Smooth muscle cell (in vitro differentiated cells): ENCODE results near the gene CR1. TPM values are rescaled to one million over a fixed set of nuclear protein-coding genes. Genes with fewer than 3 reads are reported as not detected.

Experiments used
- DNase-seq: peaks from one replicate; lab custom pipeline; 2025; ENCODE audit not compliant: unreplicated experiment; lab: John Stamatoyannopoulos, UW
- H2AFZ ChIP-seq: fragments of 200-600 bp; sonication (generic); 2 replicates; pipeline ENCODE4 v1.6.0; 2016; ENCODE audit warnings: antibody characterized with exemption, low read depth, mild to moderate bottlenecking
- H3F3A ChIP-seq: fragments of 200-600 bp; sonication (generic); 2 replicates; pipeline ENCODE4 v1.6.0; 2017; ENCODE audit warnings: antibody characterized with exemption, low read depth
- H3K27ac ChIP-seq: fragments of 200-600 bp; sonication (generic); 2 replicates; pipeline ENCODE4 v1.5.1; 2016; ENCODE audit warnings: low read depth, mild to moderate bottlenecking
- H3K27me3 ChIP-seq: fragments of 200-600 bp; sonication (generic); 2 replicates; pipeline ENCODE4 v1.6.1; 2016; ENCODE audit warnings: low read depth, mild to moderate bottlenecking
- H3K36me3 ChIP-seq: fragments of 200-600 bp; sonication (generic); 2 replicates; pipeline ENCODE4 v1.5.1; 2016; ENCODE audit warnings: low read depth
- H3K4me1 ChIP-seq: fragments of 200-600 bp; sonication (generic); 2 replicates; pipeline ENCODE4 v1.5.1; 2016; ENCODE audit warnings: low read depth
- H3K4me2 ChIP-seq: fragments of 200-600 bp; sonication (generic); 2 replicates; pipeline ENCODE4 v1.6.0; 2016; ENCODE audit warnings: mild to moderate bottlenecking
- H3K4me3 ChIP-seq: fragments of 200-600 bp; sonication (generic); 2 replicates; pipeline ENCODE4 v1.5.1; 2016; ENCODE audit warnings: mild to moderate bottlenecking
- H3K79me2 ChIP-seq: fragments of 200-600 bp; sonication (generic); 2 replicates; pipeline ENCODE4 v1.6.0; 2016; ENCODE audit warnings: low read depth, mild to moderate bottlenecking
- H3K9ac ChIP-seq: fragments of 200-600 bp; sonication (generic); 2 replicates; pipeline ENCODE4 v1.6.0; 2016; ENCODE audit warnings: low read depth
- H3K9me3 ChIP-seq: fragments of 200-600 bp; sonication (generic); replicated peaks from 2 replicates; pipeline ENCODE4 v1.5.1; 2016; ENCODE audit warnings: low read depth
- H4K20me1 ChIP-seq: fragments of 200-600 bp; sonication (generic); 2 replicates; pipeline ENCODE4 v1.6.0; 2016; ENCODE audit warnings: low read depth
- CTCF ChIP-seq: fragments of 200-600 bp; sonication (generic); IDR thresholded peaks from 2 replicates; pipeline ENCODE4 v1.5.1; 2017; ENCODE audit warnings: borderline replicate concordance, mild to moderate bottlenecking, antibody characterized with exemption; ENCODE audit not compliant: insufficient read depth, poor library complexity, severe bottlenecking
- WGBS: methylation state at CpG from one replicate; pipeline ENCODE4 v1.1.7; 2016; ENCODE audit warnings: low lambda C conversion rate; 5-methylcytosine and 5-hydroxymethylcytosine counted together
- polyA plus RNA-seq: library from polyadenylated mRNA; unstranded; fragments of >200 nt; fragmentation: Nextera tagmentation; extraction: Ambion mirVana; gene quantifications from 2 replicates; pipeline ENCODE4 v1.2.1, GENCODE V29; 2016
- total RNA-seq: library from RNA; depleted of rRNA; stranded (reverse); fragments of >200 nt; gene quantifications from 2 replicates; pipeline ENCODE4 v1.2.3, GENCODE V29; 2014

The CR1 gene
- total and polyA plus RNA-seq, 2 experiments from 2014 or later = 0.25 TPM; not detected in 1

GRCh38 chr1:207646171-207646570, 150.2 kb downstream of the CR1 start:
- no peak for TF ChIP-seq CTCF
- H4K20me1 ChIP-seq = no peaks in the 10 kb centered on the region
- H3F3A ChIP-seq = no peaks in the 10 kb centered on the region
- H3K4me3 ChIP-seq = no peak overlapping the region
- DNase-seq = no peak
- H3K27me3 ChIP-seq = peaks cover 3% of the 10 kb centered on the region
- no peaks in the 10 kb centered on the region for H3K4me1 ChIP-seq
- no peak overlapping the region for H3K27ac ChIP-seq
- no peaks in the 10 kb centered on the region for H3K36me3 ChIP-seq
- H3K9me3 ChIP-seq = no peaks in the 10 kb centered on the region
- no peaks in the 10 kb centered on the region for H3K79me2 ChIP-seq
- H3K9ac ChIP-seq = no peak overlapping the region
- no peak overlapping the region for H2AFZ ChIP-seq
- no peak overlapping the region for H3K4me2 ChIP-seq

DNA sequence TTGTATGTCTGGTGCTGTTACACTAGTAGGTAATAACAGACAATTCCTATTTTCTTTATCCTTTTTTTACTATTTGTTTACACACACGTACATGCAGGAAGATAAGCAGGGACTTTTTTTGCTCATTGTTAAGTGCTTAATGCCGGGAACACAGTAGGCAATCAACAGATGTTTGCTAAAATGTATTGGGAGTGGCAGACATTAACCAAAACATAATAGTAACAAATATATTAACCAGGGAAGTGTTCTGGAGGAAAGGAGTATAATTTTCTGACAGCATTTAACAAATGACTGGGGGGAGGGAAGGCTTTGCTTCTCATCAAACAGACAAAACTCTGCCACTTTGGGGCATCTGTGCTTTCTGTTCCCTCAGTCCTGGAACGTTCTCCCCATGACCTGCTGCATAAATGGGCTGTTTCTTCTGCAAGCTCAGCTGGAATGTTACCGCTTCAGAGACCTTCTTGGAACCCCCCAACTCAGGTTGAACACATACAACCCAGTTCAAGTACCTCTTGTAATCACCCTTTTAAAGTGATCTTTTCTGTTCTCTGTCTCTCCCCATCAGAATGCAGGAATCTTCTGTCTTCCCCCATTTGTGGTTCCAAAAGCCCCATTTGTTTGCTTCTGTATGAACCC, 151.1 kb downstream of the CR1 start:
- WGBS = 73% methylated on average over 4 of the region's 4 CpGs
- no peak overlapping the region for H3K4me2 ChIP-seq
- H3K9me3 ChIP-seq = no peaks in the 10 kb centered on the region
- H3K9ac ChIP-seq = no peak overlapping the region
- H4K20me1 ChIP-seq = no peaks in the 10 kb centered on the region
- no peaks in the 10 kb centered on the region for H3K79me2 ChIP-seq
- no peak for DNase-seq
- H3K36me3 ChIP-seq = no peaks in the 10 kb centered on the region
- H2AFZ ChIP-seq = no peak overlapping the region
- no peaks in the 10 kb centered on the region for H3F3A ChIP-seq
- H3K4me1 ChIP-seq = no peaks in the 10 kb centered on the region
- H3K27me3 ChIP-seq = peaks cover 3% of the 10 kb centered on the region
- H3K27ac ChIP-seq = no peak overlapping the region
- H3K4me3 ChIP-seq = no peak overlapping the region
- TF ChIP-seq CTCF = no peak

- TF ChIP-seq CTCF = no peak
- Histone ChIP-seq H4K20me1 (no peaks in the 10 kb centered on the region), H3K36me3 (no peaks in the 10 kb centered on the region), H3F3A (no peaks in the 10 kb centered on the region), H3K9me3 (no peaks in the 10 kb centered on the region), H3K4me3 (no peak overlapping the region), H3K4me1 (no peaks in the 10 kb centered on the region), H3K9ac (no peak overlapping the region), H3K79me2 (no peaks in the 10 kb centered on the region), H3K27ac (no peak overlapping the region), H3K27me3 (peaks cover 3% of the 10 kb centered on the region), H3K4me2 (no peak overlapping the region), H2AFZ (no peak overlapping the region)
- no peak for DNase-seq
- WGBS = 77% methylated on average over 4 of the region's 4 CpGs
Observed at GRCh38 chr1:207647671-207648333, 151.8 kb downstream of the CR1 start.
